Fibroblast of villous mesenchyme (primary cell): ENCODE data around the gene WDR36. TPM values are rescaled to one million over a fixed set of nuclear protein-coding genes. Genes with fewer than 3 reads are reported as not detected.

Source experiments
- DNase-seq: peaks from one replicate; pipeline ENCODE4 v3.0.0-alpha.2; 2010; ENCODE audit warnings: low read depth
- H3K4me3 ChIP-seq: 2 replicates; pipeline ENCODE4 v1.5.1; 2011; ENCODE audit warnings: low read depth, mild to moderate bottlenecking, low read length
- total RNA-seq: library from RNA; depleted of rRNA; stranded (reverse); fragments of >200 nt; gene quantifications from 2 replicates; pipeline ENCODE4 v1.2.3, GENCODE V29; 2012
- TF ChIP-seq, protein P1 (sequence below): IDR thresholded peaks from 2 replicates; pipeline ENCODE4 v1.5.1; 2012; ENCODE audit warnings: low read depth, mild to moderate bottlenecking, low read length; ENCODE audit not compliant: insufficient read depth

The WDR36 gene
- total RNA-seq, 1 donor = 61.7 TPM

DNA sequence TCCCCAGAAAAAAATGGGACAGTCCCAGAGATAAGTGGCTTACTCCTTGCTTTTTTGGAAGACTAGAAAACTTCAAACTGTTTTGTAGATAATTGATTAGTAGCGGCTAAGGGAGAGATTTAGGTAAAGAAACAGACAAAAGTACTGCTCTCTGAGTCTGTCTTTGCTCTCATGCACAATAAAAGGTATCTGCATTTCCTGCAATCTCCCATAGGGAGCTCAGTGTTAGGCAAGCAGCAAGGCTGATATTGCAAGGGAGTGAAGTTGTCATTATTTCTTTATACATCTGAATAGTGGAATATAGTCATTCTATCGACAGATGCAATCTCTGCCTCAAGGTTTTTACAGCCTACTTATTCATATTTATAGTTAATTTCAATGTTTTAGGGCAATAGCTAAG, 77.1 kb downstream of the WDR36 start:
- TF ChIP-seq, protein P1, sequence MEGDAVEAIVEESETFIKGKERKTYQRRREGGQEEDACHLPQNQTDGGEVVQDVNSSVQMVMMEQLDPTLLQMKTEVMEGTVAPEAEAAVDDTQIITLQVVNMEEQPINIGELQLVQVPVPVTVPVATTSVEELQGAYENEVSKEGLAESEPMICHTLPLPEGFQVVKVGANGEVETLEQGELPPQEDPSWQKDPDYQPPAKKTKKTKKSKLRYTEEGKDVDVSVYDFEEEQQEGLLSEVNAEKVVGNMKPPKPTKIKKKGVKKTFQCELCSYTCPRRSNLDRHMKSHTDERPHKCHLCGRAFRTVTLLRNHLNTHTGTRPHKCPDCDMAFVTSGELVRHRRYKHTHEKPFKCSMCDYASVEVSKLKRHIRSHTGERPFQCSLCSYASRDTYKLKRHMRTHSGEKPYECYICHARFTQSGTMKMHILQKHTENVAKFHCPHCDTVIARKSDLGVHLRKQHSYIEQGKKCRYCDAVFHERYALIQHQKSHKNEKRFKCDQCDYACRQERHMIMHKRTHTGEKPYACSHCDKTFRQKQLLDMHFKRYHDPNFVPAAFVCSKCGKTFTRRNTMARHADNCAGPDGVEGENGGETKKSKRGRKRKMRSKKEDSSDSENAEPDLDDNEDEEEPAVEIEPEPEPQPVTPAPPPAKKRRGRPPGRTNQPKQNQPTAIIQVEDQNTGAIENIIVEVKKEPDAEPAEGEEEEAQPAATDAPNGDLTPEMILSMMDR = no peak
- H3K4me3 ChIP-seq = no peak overlapping the region
- no peak for DNase-seq

DNA sequence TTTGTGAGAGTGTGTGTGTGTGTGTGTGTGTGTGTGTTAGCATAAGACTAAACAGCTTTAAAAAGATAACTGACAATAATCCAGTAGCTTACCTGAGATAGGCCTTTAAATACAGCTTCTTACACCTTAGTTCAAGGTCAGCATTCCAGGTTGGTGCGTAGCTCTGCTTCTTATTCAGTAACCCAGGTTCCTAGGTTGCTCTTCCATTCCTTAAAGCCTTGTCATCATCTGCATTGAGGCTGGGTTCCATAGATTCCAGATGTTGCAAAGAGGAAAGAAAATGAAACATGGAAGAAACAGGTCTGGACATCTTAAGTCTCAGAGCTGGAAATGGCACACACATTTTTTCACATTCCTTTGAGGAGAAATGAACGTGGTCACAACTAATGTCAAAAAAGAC, 78.1 kb downstream of the WDR36 start:
- H3K4me3 ChIP-seq = no peak overlapping the region
- TF ChIP-seq, protein P1 = no peak
- no peak for DNase-seq

DNA sequence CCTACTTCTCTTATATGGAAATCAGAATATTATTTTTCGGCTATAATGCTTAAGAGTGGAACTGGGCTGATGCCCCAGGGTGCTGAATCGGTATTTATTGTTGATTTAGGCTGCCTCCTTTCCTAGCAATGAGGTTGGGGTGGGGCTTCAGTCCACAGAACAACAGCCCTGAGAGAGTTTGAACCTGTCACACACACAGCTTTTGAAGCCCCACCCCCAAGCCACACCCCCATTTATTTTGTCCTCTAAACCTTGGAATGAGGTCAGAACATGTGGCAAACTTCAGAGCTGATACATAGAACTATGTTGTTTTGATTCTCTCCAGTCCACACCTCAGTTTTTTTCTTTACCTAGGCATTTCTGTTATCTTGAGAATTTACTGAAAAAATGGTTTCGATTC, 80.4 kb downstream of the WDR36 start:
- TF ChIP-seq, protein P1 = no peak
- DNase-seq = no peak
- no peak overlapping the region for H3K4me3 ChIP-seq

DNA sequence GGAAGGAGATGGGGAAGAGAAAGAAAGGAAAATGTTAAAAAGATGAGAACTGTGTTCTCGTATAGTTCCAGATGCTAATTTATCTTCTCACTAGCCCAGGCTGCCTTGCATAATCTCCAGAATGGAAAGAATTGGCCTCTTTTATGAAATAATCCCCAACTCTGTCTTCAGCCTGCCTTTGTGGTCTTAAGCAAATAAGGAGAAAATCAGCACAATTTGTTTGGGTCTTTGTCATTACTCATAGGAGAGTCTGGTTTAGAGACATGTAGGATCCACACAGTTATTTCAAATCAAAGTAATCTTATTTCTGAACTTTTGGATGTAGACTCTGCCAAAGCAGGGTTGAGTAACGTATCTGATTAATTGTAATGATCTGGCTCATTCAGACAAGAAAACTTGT, 81.3 kb downstream of the WDR36 start:
- DNase-seq = no peak
- H3K4me3 ChIP-seq = no peak overlapping the region
- TF ChIP-seq, protein P1 = no peak

Other genes with a start within 250 kb of the WDR36 start
- 0.32 and 0.43 TPM in 2 replicates for gene TSLP, start 20.6 kb upstream of the WDR36 start, total RNA-seq
- gene CAMK4, start 132.0 kb downstream of the WDR36 start, total RNA-seq = 1.3 and 3.2 TPM in 2 replicates